BJ (cell line): ENCODE measurements around the gene PLEKHF1. TPM values are rescaled to one million over a fixed set of nuclear protein-coding genes. Genes with fewer than 3 reads are reported as not detected.

Experiments
- CTCF ChIA-PET: fragments of 350-600 bp; formaldehyde crosslinking; extraction: SDS; loops from one replicate; lab custom pipeline; 2021; ENCODE audit warnings: antibody characterized with exemption, inconsistent platforms; lab: Yijun Ruan, JAX
- POLR2A ChIA-PET: fragments of 300-600 bp; sonication (Branson Sonifier 250); formaldehyde crosslinking; extraction: SDS; loops from one replicate; lab custom pipeline; 2021; ENCODE audit warnings: antibody characterized with exemption; lab: Charles Lee
- DNase-seq: peaks from one replicate; pipeline ENCODE4 v3.0.0-alpha.2; 2011; ENCODE audit warnings: low read depth
- H3K27me3 ChIP-seq: 2 replicates; pipeline ENCODE4 v1.6.0; 2011; ENCODE audit warnings: low read length; ENCODE audit not compliant: control insufficient read depth, insufficient read depth
- H3K36me3 ChIP-seq: 2 replicates; pipeline ENCODE4 v1.5.1; 2011; ENCODE audit warnings: low read length; ENCODE audit not compliant: control insufficient read depth, insufficient read depth
- H3K4me3 ChIP-seq: 2 replicates; pipeline ENCODE4 v1.5.1; 2011; ENCODE audit warnings: low read depth, mild to moderate bottlenecking, control low read depth, low read length
- CTCF ChIP-seq: IDR thresholded peaks from 2 replicates; pipeline ENCODE4 v1.5.1; 2011; ENCODE audit warnings: low read depth, mild to moderate bottlenecking, control low read depth, inconsistent platforms, low read length, moderate library complexity; ENCODE audit not compliant: insufficient read depth
- polyA plus RNA-seq: library from polyadenylated mRNA; depleted of rRNA; stranded (reverse); fragments of >200 nt; gene quantifications from 2 replicates; pipeline ENCODE4 v1.2.3, GENCODE V29; 2011

The PLEKHF1 gene
- polyA plus RNA-seq, 1 experiment: 8.7 TPM

- TF ChIP-seq CTCF: peak; percentile 97
- Histone ChIP-seq H3K36me3 (no peaks in the 10 kb centered on the region), H3K27me3 (no peaks in the 10 kb centered on the region), H3K4me3 (no peak overlapping the region)
- ChIA-PET CTCF (interaction anchor here (0.6 to 3.8 kb wide), 24 partner anchors 10 to 89 kb away, joined by 3 to 32 read pairs (median 4); partner anchors contain the start of genes C19orf12, PLEKHF1 and POP4), POLR2A (no interaction called here)
- no peak for DNase-seq
Measured at GRCh38 chr19:29694669-29695627, 29.7 kb downstream of the PLEKHF1 start.

- Histone ChIP-seq H3K4me3 (no peak overlapping the region), H3K36me3 (no peaks in the 10 kb centered on the region), H3K27me3 (no peaks in the 10 kb centered on the region)
- no peak for TF ChIP-seq CTCF
- POLR2A ChIA-PET: no interaction called here
- CTCF ChIA-PET: interaction anchor here (2.3 kb wide), 1 partner anchor 86 kb away, joined by 24 read pairs; no protein-coding TSS in a partner anchor
- no peak for DNase-seq
Measured at GRCh38 chr19:29695765-29696564, 30.7 kb downstream of the PLEKHF1 start.

GRCh38 chr19:29696565-29696846, 31.2 kb downstream of the PLEKHF1 start:
- TF ChIP-seq CTCF: no peak
- DNase-seq: no peak
- POLR2A ChIA-PET: no interaction called here
- Histone ChIP-seq H3K36me3 (no peaks in the 10 kb centered on the region), H3K4me3 (no peak overlapping the region), H3K27me3 (no peaks in the 10 kb centered on the region)
- CTCF ChIA-PET: no interaction called here

GRCh38 chr19:29697523-29698261, 32.4 kb downstream of the PLEKHF1 start:
- CTCF ChIA-PET: interaction anchor here (1.5 kb wide), 1 partner anchor 19 kb away, joined by 4 read pairs; no protein-coding TSS in a partner anchor
- POLR2A ChIA-PET: no interaction called here
- H3K27me3 ChIP-seq: no peaks in the 10 kb centered on the region
- no peak for DNase-seq
- peaks cover 4% of the 10 kb centered on the region for H3K36me3 ChIP-seq
- no peak for TF ChIP-seq CTCF
- no peak overlapping the region for H3K4me3 ChIP-seq
